ENCODE measurements around the gene TP53I13. TPM values are rescaled to one million over a fixed set of nuclear protein-coding genes. Genes with fewer than 3 reads are reported as not detected.
"Not testable (repeated sequence)": the region's sequence is repeated elsewhere in the genome, so short reads cannot be mapped to it uniquely, and the experiment has no call there.

The TP53I13 gene
- total and polyA plus RNA-seq, 5 donors from 2014 or later, result 22.2 to 87.4 (median 28.6) TPM

GRCh38 chr17:29549177-29549923 is 19.2 kb upstream of the TP53I13 start:
- no peak overlapping the region for H3K4me3 ChIP-seq (ENCODE audit: low read depth, low read length)
- Mint-ChIP-seq H3K4me3 (no peak overlapping the region), H3K36me3 (peaks cover 7% of the 10 kb centered on the region), H3K9me3 (no peaks in the 10 kb centered on the region), H3K27me3 (no peaks in the 10 kb centered on the region), H3K4me1 (peaks cover 4 to 17% (median 5%) of the 10 kb centered on the region in 4 donors), H3K27ac (peak overlapping the region in 1 of 3 donors; percentile 22)
- H3K27me3 ChIP-seq (ENCODE audit: control insufficient read depth, insufficient read depth, low read length), result no peaks in the 10 kb centered on the region
- H3K4me1 ChIP-seq (ENCODE audit: control insufficient read depth, insufficient read depth, low read length, poor library complexity, severe bottlenecking), result no peaks in the 10 kb centered on the region
- DNase-seq (peak in 1 of 3 donors; percentile 64), ATAC-seq (ENCODE audit: low read depth in 2 of 2) (peak; percentile 37 to 46)
- no peaks in the 10 kb centered on the region for H3K36me3 ChIP-seq (ENCODE audit: control insufficient read depth, insufficient read depth, low read length)
- no peak overlapping the region for H3K27ac ChIP-seq (ENCODE audit: insufficient read depth, low read length, poor library complexity, severe bottlenecking)
- H3K9me3 ChIP-seq (ENCODE audit: control insufficient read depth in 2 of 2, low read length in 2 of 2), result no peaks in the 10 kb centered on the region

- Mint-ChIP-seq H3K4me1 (peaks cover 0 to 11% (median 5%) of the 10 kb centered on the region in 4 donors), H3K27ac (no peak overlapping the region), H3K27me3 (no peaks in the 10 kb centered on the region)
Measured at GRCh38 chr17:29555840-29556239, 12.7 kb upstream of the TP53I13 start.

GRCh38 chr17:29557085-29557738 is 11.3 kb upstream of the TP53I13 start:
- Histone ChIP-seq H3K36me3 (ENCODE audit: control insufficient read depth, insufficient read depth, low read length) (peaks cover 8% of the 10 kb centered on the region), H3K9me3 (ENCODE audit: control insufficient read depth in 2 of 2, low read length in 2 of 2) (no peaks in the 10 kb centered on the region), H3K4me1 (ENCODE audit: control insufficient read depth, insufficient read depth, low read length, poor library complexity, severe bottlenecking) (no peaks in the 10 kb centered on the region), H3K27me3 (ENCODE audit: control insufficient read depth, insufficient read depth, low read length) (no peaks in the 10 kb centered on the region), H3K4me3 (ENCODE audit: low read depth, low read length) (no peak overlapping the region), H3K27ac (ENCODE audit: insufficient read depth, low read length, poor library complexity, severe bottlenecking) (no peak overlapping the region)
- ATAC-seq (ENCODE audit: low read depth in 2 of 2), result no peak
- Mint-ChIP-seq H3K4me1 (peaks cover 0 to 11% (median 6%) of the 10 kb centered on the region in 4 donors), H3K27me3 (no peaks in the 10 kb centered on the region), H3K36me3 (no peaks in the 10 kb centered on the region), H3K9me3 (no peaks in the 10 kb centered on the region), H3K27ac (peak overlapping the region in 2 of 3 donors; percentile 9 to 85), H3K4me3 (no peak overlapping the region)
- no peak for DNase-seq

More at GRCh38 chr17:29555840-29556239, 12.7 kb upstream of the TP53I13 start:
- no peaks in the 10 kb centered on the region for H3K4me1 ChIP-seq (ENCODE audit: control insufficient read depth, insufficient read depth, low read length, poor library complexity, severe bottlenecking)
- Mint-ChIP-seq H3K9me3 (no peaks in the 10 kb centered on the region), H3K36me3 (no peaks in the 10 kb centered on the region), H3K4me3 (peak overlapping the region in 1 of 4 donors; percentile 32)
- H3K4me3 ChIP-seq (ENCODE audit: low read depth, low read length), result no peak overlapping the region
- no peak overlapping the region for H3K27ac ChIP-seq (ENCODE audit: insufficient read depth, low read length, poor library complexity, severe bottlenecking)
- H3K27me3 ChIP-seq (ENCODE audit: control insufficient read depth, insufficient read depth, low read length), result no peaks in the 10 kb centered on the region
- DNase-seq, result no peak
- H3K36me3 ChIP-seq (ENCODE audit: control insufficient read depth, insufficient read depth, low read length), result no peaks in the 10 kb centered on the region
- no peak for ATAC-seq (ENCODE audit: low read depth in 2 of 2)
- no peaks in the 10 kb centered on the region for H3K9me3 ChIP-seq (ENCODE audit: control insufficient read depth in 2 of 2, low read length in 2 of 2)

GRCh38 chr17:29557739-29558116 is 10.8 kb upstream of the TP53I13 start:
- Mint-ChIP-seq H3K4me3 (no peak overlapping the region), H3K27ac (peak overlapping the region in 1 of 3 donors; percentile 9), H3K9me3 (no peaks in the 10 kb centered on the region), H3K36me3 (no peaks in the 10 kb centered on the region), H3K27me3 (no peaks in the 10 kb centered on the region), H3K4me1 (peaks cover 0 to 11% (median 6%) of the 10 kb centered on the region in 4 donors)
- DNase-seq (no peak), ATAC-seq (ENCODE audit: low read depth in 2 of 2) (no peak)
- Histone ChIP-seq H3K4me1 (ENCODE audit: control insufficient read depth, insufficient read depth, low read length, poor library complexity, severe bottlenecking) (no peaks in the 10 kb centered on the region), H3K27ac (ENCODE audit: insufficient read depth, low read length, poor library complexity, severe bottlenecking) (no peak overlapping the region), H3K9me3 (ENCODE audit: control insufficient read depth in 2 of 2, low read length in 2 of 2) (no peaks in the 10 kb centered on the region), H3K4me3 (ENCODE audit: low read depth, low read length) (no peak overlapping the region), H3K36me3 (ENCODE audit: control insufficient read depth, insufficient read depth, low read length) (peaks cover 11% of the 10 kb centered on the region), H3K27me3 (ENCODE audit: control insufficient read depth, insufficient read depth, low read length) (no peaks in the 10 kb centered on the region)

GRCh38 chr17:29558139-29558538 is 10.4 kb upstream of the TP53I13 start:
- not testable (repeated sequence) for H3K9me3 ChIP-seq (ENCODE audit: control insufficient read depth in 2 of 2, low read length in 2 of 2); H3K36me3 Mint-ChIP-seq; H3K9me3 Mint-ChIP-seq; H3K4me1 ChIP-seq (ENCODE audit: control insufficient read depth, insufficient read depth, low read length, poor library complexity, severe bottlenecking); H3K27me3 Mint-ChIP-seq; DNase-seq; H3K4me3 ChIP-seq (ENCODE audit: low read depth, low read length); H3K27ac ChIP-seq (ENCODE audit: insufficient read depth, low read length, poor library complexity, severe bottlenecking); H3K27me3 ChIP-seq (ENCODE audit: control insufficient read depth, insufficient read depth, low read length); ATAC-seq (ENCODE audit: low read depth in 2 of 2); H3K4me3 Mint-ChIP-seq
- peaks cover 11% of the 10 kb centered on the region for H3K36me3 ChIP-seq (ENCODE audit: control insufficient read depth, insufficient read depth, low read length)
- peaks cover 0 to 11% (median 7%) of the 10 kb centered on the region in 4 donors for H3K4me1 Mint-ChIP-seq
- peak overlapping the region in 1 of 3 donors; percentile 60 for H3K27ac Mint-ChIP-seq

- Mint-ChIP-seq H3K27ac (peak overlapping the region in 2 of 3 donors; percentile 47 to 56), H3K4me3 (no peak overlapping the region), H3K27me3 (no peaks in the 10 kb centered on the region), H3K4me1 (peaks cover 0 to 18% (median 15%) of the 10 kb centered on the region in 4 donors), H3K36me3 (no peaks in the 10 kb centered on the region), H3K9me3 (no peaks in the 10 kb centered on the region)
- Histone ChIP-seq H3K36me3 (ENCODE audit: control insufficient read depth, insufficient read depth, low read length) (peaks cover 11% of the 10 kb centered on the region), H3K27ac (ENCODE audit: insufficient read depth, low read length, poor library complexity, severe bottlenecking) (no peak overlapping the region), H3K4me3 (ENCODE audit: low read depth, low read length) (no peak overlapping the region), H3K27me3 (ENCODE audit: control insufficient read depth, insufficient read depth, low read length) (no peaks in the 10 kb centered on the region), H3K4me1 (ENCODE audit: control insufficient read depth, insufficient read depth, low read length, poor library complexity, severe bottlenecking) (peaks cover 9% of the 10 kb centered on the region), H3K9me3 (ENCODE audit: control insufficient read depth in 2 of 2, low read length in 2 of 2) (no peaks in the 10 kb centered on the region)
- DNase-seq (no peak), ATAC-seq (ENCODE audit: low read depth in 2 of 2) (no peak)
Measured at GRCh38 chr17:29559640-29560039, 8.9 kb upstream of the TP53I13 start.

- Histone ChIP-seq H3K27me3 (ENCODE audit: control insufficient read depth, insufficient read depth, low read length) (no peaks in the 10 kb centered on the region), H3K4me1 (ENCODE audit: control insufficient read depth, insufficient read depth, low read length, poor library complexity, severe bottlenecking) (peaks cover 16% of the 10 kb centered on the region), H3K9me3 (ENCODE audit: control insufficient read depth in 2 of 2, low read length in 2 of 2) (no peaks in the 10 kb centered on the region), H3K4me3 (ENCODE audit: low read depth, low read length) (no peak overlapping the region), H3K27ac (ENCODE audit: insufficient read depth, low read length, poor library complexity, severe bottlenecking) (no peak overlapping the region), H3K36me3 (ENCODE audit: control insufficient read depth, insufficient read depth, low read length) (peaks cover 11% of the 10 kb centered on the region)
- peak overlapping the region in 1 of 3 donors; percentile 47 for H3K27ac Mint-ChIP-seq
- H3K9me3 Mint-ChIP-seq, result no peaks in the 10 kb centered on the region
- H3K4me1 Mint-ChIP-seq, result peaks cover 0 to 24% (median 15%) of the 10 kb centered on the region in 4 donors
- H3K27me3 Mint-ChIP-seq, result no peaks in the 10 kb centered on the region
- H3K36me3 Mint-ChIP-seq, result no peaks in the 10 kb centered on the region
- DNase-seq (no peak), ATAC-seq (ENCODE audit: low read depth in 2 of 2) (no peak)
- H3K4me3 Mint-ChIP-seq, result peak overlapping the region in 1 of 4 donors; percentile 21
Measured at GRCh38 chr17:29560316-29560715, 8.2 kb upstream of the TP53I13 start.
